Measurements from ENCODE around the gene NRXN3. TPM values are rescaled to one million over a fixed set of nuclear protein-coding genes. Genes with fewer than 3 reads are reported as not detected.

NRXN3 gene
- total and polyA plus RNA-seq, 2 of the 4 experiments (the other 2 are of a cell fraction) = 4.8 to 25.1 TPM

GRCh38 chr14:79562185-79562584, 1392.0 kb downstream of the NRXN3 start:
- Histone ChIP-seq H3K36me3 (ENCODE audit: control insufficient read depth, insufficient read depth, low read length) (no peaks in the 10 kb centered on the region), H4K20me1 (ENCODE audit: insufficient read depth, low read length) (no peaks in the 10 kb centered on the region), H4K8ac (ENCODE audit: low read depth in 2 of 2, low read length in 2 of 2) (no peak overlapping the region), H3K79me1 (ENCODE audit: low read depth in 1 of 2, low read length in 2 of 2) (no peaks in the 10 kb centered on the region), H4K5ac (ENCODE audit: low read depth, low read length) (no peak overlapping the region), H2AFZ (replicated peaks; ENCODE audit: low read length, poor library complexity) (no peak overlapping the region), H3K9me1 (ENCODE audit: insufficient read depth, low read length) (no peaks in the 10 kb centered on the region), H3K4me3 (ENCODE audit: insufficient read depth, low read depth, low read length) (no peak overlapping the region), H3K27ac (ENCODE audit: insufficient read depth, low read length) (no peak overlapping the region), H3K4me1 (ENCODE audit: control insufficient read depth, insufficient read depth, low read length) (no peaks in the 10 kb centered on the region; the same call in 1 of the 2 replicates), H2AK5ac (ENCODE audit: low read depth, low read length) (no peak overlapping the region), H3K56ac (ENCODE audit: extremely low read depth, insufficient read depth, low read length) (no peak overlapping the region), H4K91ac (ENCODE audit: insufficient read depth, low read depth, low read length) (no peak overlapping the region), H3K18ac (ENCODE audit: low read depth, low read length) (no peak overlapping the region), H2BK15ac (ENCODE audit: low read depth, low read length) (no peak overlapping the region), H3K23ac (ENCODE audit: low read depth, low read length) (no peak overlapping the region), H3K4me2 (ENCODE audit: low read depth, low read length) (no peak overlapping the region), H3K9me3 (ENCODE audit: control insufficient read depth, insufficient read depth, low read length) (no peaks in the 10 kb centered on the region), H3K9ac (ENCODE audit: low read depth, low read length) (no peak overlapping the region), H2BK120ac (ENCODE audit: low read depth, low read length) (no peak overlapping the region), H2AK9ac (replicated peaks; ENCODE audit: low read depth, low read length, poor library complexity) (no peak overlapping the region), H3K27me3 (ENCODE audit: control insufficient read depth, insufficient read depth, low read length) (no peaks in the 10 kb centered on the region), H3K4ac (ENCODE audit: low read depth, low read length) (no peak overlapping the region), H2BK5ac (ENCODE audit: low read depth, low read length, poor library complexity, severe bottlenecking) (no peak overlapping the region), H2BK20ac (ENCODE audit: low read depth, low read length) (no peak overlapping the region), H3K14ac (replicated peaks; ENCODE audit: low read depth, low read length) (no peak overlapping the region)
- intact Hi-C loops (cut with micrococcal nuclease) (no loop called here), dilution Hi-C loops (cut with HindIII; ENCODE audit: low sequenced_read_pairs, unreplicated experiment) (no loop called here), in situ Hi-C loops (cut with MboI; ENCODE audit: low sequenced_read_pairs) (no loop called here)
- ChIA-PET POLR2A (ENCODE audit: unreplicated experiment) (no interaction called here), CTCF (no interaction called here)
- ATAC-seq (ENCODE audit: low read depth) (no peak), DNase-seq (no peak)
- no TSS peak for BruUV-seq (replicated peaks)
- WGBS, 2 experiments (ENCODE audit: extremely low coverage in 2 of 2, insufficient read length in 1 of 2) = no CpG with 5 or more reads among the region's 3 CpGs
- TF ChIP-seq CEBPB (IDR thresholded peaks at IDR 0.05; ENCODE audit: low read depth, low read length) (no peak), MAZ (IDR thresholded peaks at IDR 0.05; ENCODE audit: borderline replicate concordance, low read depth, low read length) (no peak), NFE2L2 (IDR thresholded peaks at IDR 0.05; ENCODE audit: low read depth, low read length) (no peak), BHLHE40 (IDR thresholded peaks at IDR 0.05; ENCODE audit: low read depth, low read length) (no peak), CHD1 (IDR thresholded peaks at IDR 0.05; ENCODE audit: low read depth, low read length) (no peak), MXI1 (IDR thresholded peaks at IDR 0.05; ENCODE audit: borderline replicate concordance, low read depth, low read length) (no peak), MAFK (IDR thresholded peaks at IDR 0.05; ENCODE audit: low read depth, low read length) (no peak), RAD21 (IDR thresholded peaks at IDR 0.05; ENCODE audit: low read length) (no peak), RFX5 (IDR thresholded peaks at IDR 0.05; ENCODE audit: low read depth, low read length) (no peak), ELK1 (IDR thresholded peaks at IDR 0.05; ENCODE audit: borderline replicate concordance, low read depth, low read length) (no peak), POLR2A (IDR thresholded peaks at IDR 0.05; ENCODE audit: low read depth, low read length) (no peak), CTCF (conservative IDR thresholded peaks at IDR 0.05; ENCODE audit: low read depth, low read length) (no peak), FOS (IDR thresholded peaks at IDR 0.05; ENCODE audit: low read depth, low read length) (no peak), SMC3 (IDR thresholded peaks at IDR 0.05; ENCODE audit: low read depth, low read length) (no peak), RCOR1 (IDR thresholded peaks at IDR 0.05; ENCODE audit: insufficient replicate concordance, low read length) (no peak), USF2 (IDR thresholded peaks at IDR 0.05; ENCODE audit: low read depth, low read length) (no peak)

All from IMR-90 (cell line).